OCI-LY1 (cell line): ENCODE results near the gene MYCBP.

ENCODE experiments used
- EZH2 ChIP-seq: fragments of 200-600 bp; sonication (generic), shearing (Covaris generic); IDR thresholded peaks from 2 replicates; pipeline ENCODE4 v1.8.0; 2017; ENCODE audit warnings: borderline replicate concordance, mixed run types, mild to moderate bottlenecking, antibody characterized with exemption, low read length, moderate library complexity, mixed read lengths
- TF ChIP-seq, protein P1 (sequence below): fragments of 200-600 bp; sonication (generic), shearing (Covaris generic); IDR thresholded peaks from 2 replicates; pipeline ENCODE4 v1.5.1; 2017; ENCODE audit warnings: mild to moderate bottlenecking, antibody characterized with exemption, low read length, moderate library complexity, mixed read lengths

DNA sequence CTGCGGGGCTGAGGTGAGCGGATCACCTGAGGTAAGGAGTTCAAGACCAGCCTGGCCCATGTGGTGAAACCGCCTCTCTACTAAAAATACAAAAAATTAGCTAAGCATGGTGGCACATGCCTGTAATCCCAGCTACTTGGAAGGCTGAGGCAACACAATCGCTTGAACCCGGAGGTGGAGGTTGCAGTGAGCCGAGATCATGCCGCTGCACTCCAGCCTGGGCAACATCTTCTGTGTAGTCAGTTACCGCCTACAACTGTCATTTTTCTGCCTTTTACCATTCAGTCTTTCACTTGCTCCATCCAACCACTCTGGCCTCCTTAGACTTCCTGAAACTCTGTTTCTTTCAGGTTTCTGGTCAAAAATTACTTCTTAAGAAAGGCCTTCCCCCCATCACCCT, 2.2 kb downstream of the MYCBP start:
- TF ChIP-seq, protein P1, sequence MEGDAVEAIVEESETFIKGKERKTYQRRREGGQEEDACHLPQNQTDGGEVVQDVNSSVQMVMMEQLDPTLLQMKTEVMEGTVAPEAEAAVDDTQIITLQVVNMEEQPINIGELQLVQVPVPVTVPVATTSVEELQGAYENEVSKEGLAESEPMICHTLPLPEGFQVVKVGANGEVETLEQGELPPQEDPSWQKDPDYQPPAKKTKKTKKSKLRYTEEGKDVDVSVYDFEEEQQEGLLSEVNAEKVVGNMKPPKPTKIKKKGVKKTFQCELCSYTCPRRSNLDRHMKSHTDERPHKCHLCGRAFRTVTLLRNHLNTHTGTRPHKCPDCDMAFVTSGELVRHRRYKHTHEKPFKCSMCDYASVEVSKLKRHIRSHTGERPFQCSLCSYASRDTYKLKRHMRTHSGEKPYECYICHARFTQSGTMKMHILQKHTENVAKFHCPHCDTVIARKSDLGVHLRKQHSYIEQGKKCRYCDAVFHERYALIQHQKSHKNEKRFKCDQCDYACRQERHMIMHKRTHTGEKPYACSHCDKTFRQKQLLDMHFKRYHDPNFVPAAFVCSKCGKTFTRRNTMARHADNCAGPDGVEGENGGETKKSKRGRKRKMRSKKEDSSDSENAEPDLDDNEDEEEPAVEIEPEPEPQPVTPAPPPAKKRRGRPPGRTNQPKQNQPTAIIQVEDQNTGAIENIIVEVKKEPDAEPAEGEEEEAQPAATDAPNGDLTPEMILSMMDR = no peak
- TF ChIP-seq EZH2 = no peak
